Right atrium auricular region (tissue), 2 donors: ENCODE data around the gene COA7. TPM values are rescaled to one million over a fixed set of nuclear protein-coding genes. Genes with fewer than 3 reads are reported as not detected.

Experiments
- DNase-seq: peaks from one replicate; pipeline ENCODE4 v3.0.0-alpha.2; 2019; ENCODE audit warnings: low spot score
- H3K27ac ChIP-seq, 2 donors: fragments of 200-600 bp; sonication (generic); 1 replicate in 1 of 2; 2 replicates in 1 of 2; pipeline ENCODE4 v1.5.1; 2016 to 2019
- H3K27me3 ChIP-seq, 2 donors: fragments of 200-600 bp; sonication (generic); one replicate each; pipeline versions ENCODE4 v1.5.1 to v1.6.0; 2017 to 2019
- H3K36me3 ChIP-seq: fragments of 200-600 bp; sonication (generic); one replicate; pipeline ENCODE4 v1.5.1; 2016
- H3K4me1 ChIP-seq, 2 donors: fragments of 200-600 bp; sonication (generic); one replicate each; pipeline versions ENCODE4 v1.5.1 to v1.6.0; 2017 to 2019
- H3K4me3 ChIP-seq, 2 donors: fragments of 200-600 bp; sonication (generic); 1 replicate in 1 of 2; 2 replicates in 1 of 2; pipeline ENCODE4 v1.5.1; 2017 to 2019; ENCODE audit warnings: mild to moderate bottlenecking in 1 of 2, moderate library complexity in 1 of 2
- H3K9me3 ChIP-seq, 2 donors: fragments of 200-600 bp; sonication (generic); one replicate each; pipeline ENCODE4 v1.5.1; 2019
- total RNA-seq, 2 donors: library from RNA; depleted of rRNA; stranded (reverse); fragments of >200 nt; gene quantifications; one replicate each; pipeline ENCODE4 v1.1.0, GENCODE V29; 2016
- TF ChIP-seq, protein P1 (sequence below), 2 donors: fragments of 200-600 bp; sonication (generic); IDR thresholded peaks; one replicate each; pipeline ENCODE4 v1.5.1; 2019; ENCODE audit warnings: antibody characterized with exemption in 2 of 2

Gene COA7
- 10 to 100 TPM in 1 of 2 donors, 1 to 10 TPM in 1; 8.7 to 10.6 TPM for total RNA-seq

DNA sequence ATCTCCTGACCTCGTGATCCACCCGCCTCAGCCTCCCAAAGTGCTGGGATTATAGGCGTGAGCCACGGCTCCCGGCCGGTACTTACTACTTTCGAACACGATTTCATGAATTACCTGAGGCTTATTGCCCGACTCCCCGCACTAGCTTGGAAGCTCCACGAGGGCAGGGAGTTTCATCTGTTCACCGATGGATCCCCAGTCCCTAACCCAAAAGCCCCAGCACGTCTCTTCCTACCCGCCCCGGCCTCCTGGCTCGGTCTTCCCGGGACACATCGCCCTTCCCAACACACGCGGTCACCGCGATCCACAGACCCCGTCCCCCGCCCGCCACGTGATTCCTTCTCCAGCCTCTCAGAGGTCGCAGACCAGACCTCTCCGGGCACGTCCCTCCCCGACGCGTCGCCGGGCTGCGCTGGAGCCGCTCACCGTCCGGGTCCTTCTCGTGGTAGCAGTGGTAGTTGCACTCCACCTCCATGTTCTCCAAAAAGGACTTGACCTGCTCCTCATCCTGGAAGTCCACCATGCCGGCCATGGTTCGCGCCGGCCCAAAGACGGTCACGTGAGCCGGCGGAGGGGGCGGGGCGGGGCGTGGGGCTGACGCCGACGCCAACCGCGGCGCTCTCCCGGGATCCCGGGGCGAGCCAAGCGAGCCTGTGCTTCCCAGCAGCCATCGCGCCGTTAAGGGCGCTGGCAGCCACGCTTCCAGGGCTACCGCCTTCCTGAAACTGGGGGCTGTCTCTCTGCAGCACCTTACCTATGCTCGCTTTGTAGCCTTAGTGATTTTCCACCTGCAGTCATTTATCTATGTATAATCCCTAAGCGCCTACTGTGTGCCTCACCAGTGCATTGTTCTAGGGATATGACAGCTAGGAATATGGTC is at the start of gene COA7:
COA7 (minus strand) TSS at position 553 of the 880 bp plus-strand sequence; CDS start at position 532, 21 bp downstream.
- H3K36me3 ChIP-seq: peaks cover 2% of the 10 kb centered on the region
- TF ChIP-seq, protein P1, sequence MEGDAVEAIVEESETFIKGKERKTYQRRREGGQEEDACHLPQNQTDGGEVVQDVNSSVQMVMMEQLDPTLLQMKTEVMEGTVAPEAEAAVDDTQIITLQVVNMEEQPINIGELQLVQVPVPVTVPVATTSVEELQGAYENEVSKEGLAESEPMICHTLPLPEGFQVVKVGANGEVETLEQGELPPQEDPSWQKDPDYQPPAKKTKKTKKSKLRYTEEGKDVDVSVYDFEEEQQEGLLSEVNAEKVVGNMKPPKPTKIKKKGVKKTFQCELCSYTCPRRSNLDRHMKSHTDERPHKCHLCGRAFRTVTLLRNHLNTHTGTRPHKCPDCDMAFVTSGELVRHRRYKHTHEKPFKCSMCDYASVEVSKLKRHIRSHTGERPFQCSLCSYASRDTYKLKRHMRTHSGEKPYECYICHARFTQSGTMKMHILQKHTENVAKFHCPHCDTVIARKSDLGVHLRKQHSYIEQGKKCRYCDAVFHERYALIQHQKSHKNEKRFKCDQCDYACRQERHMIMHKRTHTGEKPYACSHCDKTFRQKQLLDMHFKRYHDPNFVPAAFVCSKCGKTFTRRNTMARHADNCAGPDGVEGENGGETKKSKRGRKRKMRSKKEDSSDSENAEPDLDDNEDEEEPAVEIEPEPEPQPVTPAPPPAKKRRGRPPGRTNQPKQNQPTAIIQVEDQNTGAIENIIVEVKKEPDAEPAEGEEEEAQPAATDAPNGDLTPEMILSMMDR (IDR thresholded peaks at IDR 0.05): peak in 1 of 2 donors; percentile 22
- DNase-seq: peak; percentile 86
- peaks cover 0 to 17% of the 10 kb centered on the region in 2 donors for H3K4me1 ChIP-seq
- H3K27ac ChIP-seq: peak within 1 kb of the TSS; percentile 87 to 88
- H3K4me3 ChIP-seq: peak within 1 kb of the TSS; percentile 66 to 79
- no peaks in the 10 kb centered on the region for H3K9me3 ChIP-seq
- no peaks in the 10 kb centered on the region for H3K27me3 ChIP-seq

DNA sequence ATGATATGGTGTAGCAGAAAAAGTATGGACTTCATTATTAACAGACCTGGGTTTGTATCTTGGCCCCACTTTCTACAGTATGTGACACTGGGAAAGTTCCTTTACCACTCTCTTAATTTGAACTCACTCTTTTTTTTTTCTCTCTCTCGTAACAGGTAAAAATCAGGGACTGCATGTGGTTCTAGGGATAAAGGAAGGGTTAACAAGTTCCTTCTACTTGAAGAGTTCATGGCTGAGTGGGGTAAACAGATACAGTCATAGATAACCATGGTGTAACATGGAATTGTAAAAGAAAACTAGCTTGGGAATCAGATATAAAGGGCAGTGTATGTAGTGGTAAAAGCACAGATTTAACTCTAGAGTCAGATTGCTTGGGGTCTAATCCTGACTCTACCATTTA is 49.3 kb upstream of the COA7 start:
- no peak for DNase-seq
- Histone ChIP-seq H3K4me3 (no peak overlapping the region), H3K27me3 (no peaks in the 10 kb centered on the region), H3K27ac (no peak overlapping the region), H3K9me3 (no peaks in the 10 kb centered on the region), H3K36me3 (no peaks in the 10 kb centered on the region), H3K4me1 (peaks cover 0 to 40% of the 10 kb centered on the region in 2 donors)
- TF ChIP-seq, protein P1 (IDR thresholded peaks at IDR 0.05): no peak

DNA sequence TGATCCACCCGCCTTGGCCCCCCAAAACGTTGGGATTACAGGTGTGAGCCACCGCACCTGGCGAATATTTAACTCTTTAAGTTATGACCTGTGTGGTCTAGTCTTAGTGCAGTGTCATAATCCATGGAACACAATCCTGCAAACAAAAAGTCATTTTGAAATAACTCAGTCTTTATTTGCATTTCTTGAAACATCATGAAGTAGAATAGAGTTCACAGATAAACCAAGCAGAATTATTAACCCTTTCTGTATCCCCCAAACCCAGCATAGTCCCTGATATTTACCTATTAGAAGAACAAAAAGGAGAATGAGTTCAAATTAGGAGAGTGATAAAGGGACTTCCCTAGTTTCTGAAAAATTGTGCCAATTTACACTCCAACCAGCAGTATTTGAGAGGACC is 48.0 kb upstream of the COA7 start:
- TF ChIP-seq, protein P1 (IDR thresholded peaks at IDR 0.05): no peak
- Histone ChIP-seq H3K4me3 (no peak overlapping the region), H3K4me1 (peaks cover 0 to 28% of the 10 kb centered on the region in 2 donors), H3K27ac (no peak overlapping the region), H3K27me3 (no peaks in the 10 kb centered on the region), H3K9me3 (no peaks in the 10 kb centered on the region), H3K36me3 (no peaks in the 10 kb centered on the region)
- no peak for DNase-seq

DNA sequence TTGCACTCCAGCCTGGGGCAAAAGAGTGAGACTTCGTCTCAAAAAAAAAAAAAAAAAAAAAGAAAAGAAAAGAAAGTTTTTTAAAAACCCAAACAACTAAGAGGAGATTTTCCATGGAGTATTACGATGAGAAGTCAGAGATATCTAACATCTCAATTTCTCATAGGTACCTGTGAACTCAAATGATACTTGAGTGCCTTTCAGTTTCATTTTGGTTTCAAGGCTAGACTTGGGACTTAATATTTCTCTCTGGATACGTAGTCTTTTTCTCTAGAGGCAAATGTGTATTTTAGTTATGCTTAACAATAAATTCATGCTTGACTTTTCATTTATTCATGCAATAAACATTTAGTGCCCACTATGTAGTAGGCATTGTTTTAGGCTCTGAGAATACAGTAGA is 43.1 kb upstream of the COA7 start:
- TF ChIP-seq, protein P1 (IDR thresholded peaks at IDR 0.05): no peak
- no peaks in the 10 kb centered on the region for H3K36me3 ChIP-seq

DNA sequence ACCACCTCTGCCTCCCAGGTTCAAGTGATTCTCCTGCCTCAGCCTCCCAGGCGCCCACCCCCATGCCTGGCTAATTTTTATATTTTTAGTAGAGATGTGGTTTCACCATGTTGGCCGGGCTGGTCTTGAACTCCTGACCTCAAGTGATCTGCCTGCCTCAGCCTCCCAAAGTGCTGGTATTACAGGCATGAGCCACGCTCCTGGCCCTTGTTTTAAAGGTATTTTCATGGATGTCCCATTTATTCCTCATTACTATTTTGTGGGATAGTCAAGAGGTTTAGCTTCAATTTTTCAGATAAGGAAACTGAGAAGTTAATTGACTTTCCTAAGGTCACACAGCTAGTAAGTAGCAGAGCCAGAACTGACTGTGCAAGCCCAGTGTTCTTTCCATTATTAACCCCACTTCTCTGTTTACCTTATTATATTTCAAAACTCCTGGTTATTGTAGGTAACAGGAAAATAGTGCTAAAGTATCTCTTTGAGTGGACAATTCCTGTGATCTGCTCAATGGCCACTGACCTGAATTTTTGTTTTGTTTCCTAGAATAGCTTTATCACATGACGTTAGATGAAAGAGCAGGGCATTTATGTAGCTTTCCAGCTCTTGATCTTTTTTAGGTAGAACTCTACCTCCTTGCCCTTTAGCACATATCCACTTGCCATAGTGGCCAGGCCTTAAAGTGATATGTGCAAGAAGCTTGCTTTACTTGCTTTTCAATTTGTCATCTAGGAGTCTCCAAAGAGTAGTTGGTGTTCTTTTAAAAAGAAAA is 41.7 kb upstream of the COA7 start:
- Histone ChIP-seq H3K4me3 (no peak overlapping the region), H3K4me1 (peaks cover 0 to 33% of the 10 kb centered on the region in 2 donors), H3K27ac (peak overlapping the region; percentile 20 to 60), H3K36me3 (no peaks in the 10 kb centered on the region), H3K27me3 (no peaks in the 10 kb centered on the region), H3K9me3 (no peaks in the 10 kb centered on the region)
- no peak for DNase-seq
- TF ChIP-seq, protein P1 (IDR thresholded peaks at IDR 0.05): no peak

More for the DNA sequence above, 43.1 kb upstream of the COA7 start:
- Histone ChIP-seq H3K9me3 (no peaks in the 10 kb centered on the region), H3K27me3 (no peaks in the 10 kb centered on the region), H3K27ac (no peak overlapping the region), H3K4me1 (peaks cover 0 to 33% of the 10 kb centered on the region in 2 donors), H3K4me3 (no peak overlapping the region)
- no peak for DNase-seq
